HepG2 (cell line): ENCODE measurements around the gene IQCN. TPM values are rescaled to one million over a fixed set of nuclear protein-coding genes. Genes with fewer than 3 reads are reported as not detected.

ENCODE experiments used
- ARID4A ChIP-seq: sonication (generic); formaldehyde crosslinking; IDR thresholded peaks from 2 replicates; pipeline ENCODE4 v1.5.0; 2020; ENCODE audit warnings: mild to moderate bottlenecking, missing genetic modification reagents, borderline replicate concordance
- IKZF5 ChIP-seq: IDR thresholded peaks from 2 replicates; pipeline ENCODE4 v1.6.1; 2018; ENCODE audit warnings: missing genetic modification reagents, mild to moderate bottlenecking, missing compliant biosample characterization
- KLF16 ChIP-seq, 2 experiments: sonication (generic) in 1 of 2; formaldehyde crosslinking in 1 of 2; IDR thresholded peaks; 2 replicates each; pipeline versions ENCODE4 v1.6.1 to v1.8.0; 2016 to 2023; ENCODE audit warnings: missing genetic modification reagents in 2 of 2, missing compliant biosample characterization in 1 of 2
- MEIS2 ChIP-seq: sonication (generic); formaldehyde crosslinking; IDR thresholded peaks from 2 replicates; pipeline ENCODE4 v1.9.0; 2021; ENCODE audit warnings: mild to moderate bottlenecking, missing genetic modification reagents
- MIXL1 ChIP-seq: IDR thresholded peaks from 2 replicates; pipeline ENCODE4 v1.6.1; 2016
- MLLT10 ChIP-seq: sonication (generic); formaldehyde crosslinking; IDR thresholded peaks from 2 replicates; pipeline ENCODE4 v1.4.0; 2020; ENCODE audit warnings: missing genetic modification reagents
- MTA1 ChIP-seq: sonication (generic); formaldehyde crosslinking; IDR thresholded peaks from 2 replicates; pipeline ENCODE4 v1.4.0; 2020; ENCODE audit warnings: missing genetic modification reagents, mild to moderate bottlenecking, borderline replicate concordance
- PCBP1 ChIP-seq: fragments of 200-400 bp; formaldehyde crosslinking; IDR thresholded peaks from 2 replicates; pipeline ENCODE4 v1.6.1; 2017; ENCODE audit warnings: mild to moderate bottlenecking, low read depth, low read length, borderline replicate concordance
- POGK ChIP-seq: sonication (generic); formaldehyde crosslinking; conservative IDR thresholded peaks from 2 replicates; pipeline ENCODE4 v1.8.0; 2022; ENCODE audit warnings: mild to moderate bottlenecking, moderate library complexity, missing genetic modification reagents
- SRSF1 ChIP-seq: fragments of 200-400 bp; formaldehyde crosslinking; optimal IDR thresholded peaks from 2 replicates; pipeline ENCODE3; 2017; ENCODE audit warnings: mild to moderate bottlenecking, low read depth, low read length, moderate library complexity
- STAT5B ChIP-seq: sonication (generic); formaldehyde crosslinking; IDR thresholded peaks from 2 replicates; pipeline ENCODE4 v1.4.0; 2020; ENCODE audit warnings: missing genetic modification reagents
- ZBTB34 ChIP-seq: sonication (generic); formaldehyde crosslinking; IDR thresholded peaks from 2 replicates; pipeline ENCODE4 v1.8.0; 2022; ENCODE audit warnings: mild to moderate bottlenecking, missing genetic modification reagents
- ZBTB46 ChIP-seq: sonication (generic); formaldehyde crosslinking; IDR thresholded peaks from 2 replicates; pipeline ENCODE4 v1.4.0; 2020; ENCODE audit warnings: mild to moderate bottlenecking, missing genetic modification reagents, borderline replicate concordance
- ZFY ChIP-seq: sonication (generic); formaldehyde crosslinking; IDR thresholded peaks from 2 replicates; pipeline ENCODE4 v1.4.0; 2020; ENCODE audit warnings: missing genetic modification reagents
- ZNF138 ChIP-seq: sonication (generic); formaldehyde crosslinking; IDR thresholded peaks from 2 replicates; pipeline ENCODE4 v1.5.0; 2020; ENCODE audit warnings: mild to moderate bottlenecking, low read depth, missing genetic modification reagents
- ZNF329 ChIP-seq: sonication (generic); formaldehyde crosslinking; IDR thresholded peaks from 2 replicates; pipeline ENCODE4 v1.9.0; 2021; ENCODE audit warnings: low read depth, mild to moderate bottlenecking, missing genetic modification reagents
- ZNF605 ChIP-seq: sonication (generic); formaldehyde crosslinking; IDR thresholded peaks from 2 replicates; pipeline ENCODE4 v1.8.0; 2022; ENCODE audit warnings: mild to moderate bottlenecking, missing genetic modification reagents
- polyA plus RNA-seq, 8 experiments: library from polyadenylated mRNA; depleted of rRNA in 3 of 8; stranded (reverse) in 7 of 8; unstranded in 1 of 8; fragments of >200 nt; fragmentation: Illumina TruSeq in 4 of 8; extraction: Trizol in 4 of 8; gene quantifications; 2 replicates each; pipeline versions ENCODE4 v1.2.1 to v1.2.3, GENCODE V29; 2011 to 2016; ENCODE audit warnings: low read depth in 4 of 8, missing spikeins in 1 of 8, mixed read lengths in 1 of 8; ENCODE audit not compliant: insufficient read depth in 1 of 8
- total RNA-seq, 5 experiments: library from RNA; depleted of rRNA; stranded (reverse); fragments of >200 nt; fragmentation: Illumina TruSeq; extraction: Trizol; gene quantifications; 2 replicates each; pipeline ENCODE4 v1.2.3, GENCODE V29; 2016; ENCODE audit warnings: low read depth in 1 of 5

Gene IQCN
- total and polyA plus RNA-seq, 2 of the 13 experiments (the other 11 are each of a cell fraction or from before 2014, with no cell fraction given), result 0.04 to 0.18 TPM

- no peak for TF ChIP-seq SRSF1
- peak; percentile 83 for TF ChIP-seq ZFY (CRISPR knock-in tag)
- TF ChIP-seq MLLT10 (CRISPR knock-in tag), result no peak
- peak; percentile 52; the same call in 1 of the 2 replicates for TF ChIP-seq ZBTB46 (CRISPR knock-in tag)
- 0 out of 2 replicates have a peak, but pooled peaks have one; percentile 48 for TF ChIP-seq STAT5B
- TF ChIP-seq IKZF5 (CRISPR knock-in tag), result peak; percentile 78; the same call in 1 of the 2 replicates
- TF ChIP-seq ARID4A, result peak; percentile 72
- 0 out of 2 replicates have a peak, but pooled peaks have one; percentile 46 for TF ChIP-seq ZNF605 (CRISPR knock-in tag)
- TF ChIP-seq MTA1 (CRISPR knock-in tag), result peak; percentile 96; the same call in 1 of the 2 replicates
- no peak for TF ChIP-seq MIXL1 (CRISPR knock-in tag)
- TF ChIP-seq MEIS2 (CRISPR knock-in tag), result no peak
- peak; percentile 29; the same call in 1 of the 2 replicates for TF ChIP-seq ZNF329
- no peak for TF ChIP-seq ZBTB34 (CRISPR knock-in tag)
- TF ChIP-seq ZNF138, result no peak
- TF ChIP-seq PCBP1, result peak; percentile 98
- TF ChIP-seq POGK (CRISPR knock-in tag), result peak; percentile 71; the same call in 1 of the 2 replicates
- TF ChIP-seq KLF16 (CRISPR knock-in tag; IDR thresholded peaks at IDR 0.05), result peak in 1 of 2 experiments; percentile 14; a peak in 1 of 4 replicates
Measured at GRCh38 chr19:18304458-18305310, 30.4 kb upstream of the IQCN start (continued).
